Hepatocyte (in vitro differentiated cells): ENCODE measurements around the gene TMEM174. TPM values are rescaled to one million over a fixed set of nuclear protein-coding genes. Genes with fewer than 3 reads are reported as not detected.

ENCODE experiments used
- DNase-seq: peaks from one replicate; pipeline ENCODE4 v3.0.0-alpha.2; 2016; ENCODE audit warnings: low spot score
- H2AFZ ChIP-seq: fragments of 200-600 bp; sonication (generic); 2 replicates; pipeline ENCODE4 v1.6.0; 2016; ENCODE audit warnings: antibody characterized with exemption, mild to moderate bottlenecking
- H3K27ac ChIP-seq: fragments of 200-600 bp; sonication (generic); 2 replicates; pipeline ENCODE4 v1.5.1; 2016; ENCODE audit warnings: mild to moderate bottlenecking
- H3K27me3 ChIP-seq: fragments of 200-600 bp; sonication (generic); 2 replicates; pipeline ENCODE4 v1.6.1; 2016
- H3K36me3 ChIP-seq: fragments of 200-600 bp; sonication (generic); replicated peaks from 2 replicates; pipeline ENCODE4 v1.5.1; 2016; ENCODE audit warnings: low read depth; ENCODE audit not compliant: insufficient read depth
- H3K4me1 ChIP-seq: fragments of 200-600 bp; sonication (generic); 2 replicates; pipeline ENCODE4 v1.5.1; 2016; ENCODE audit warnings: mild to moderate bottlenecking, moderate library complexity; ENCODE audit not compliant: insufficient read depth
- H3K4me2 ChIP-seq: fragments of 200-600 bp; sonication (generic); 2 replicates; pipeline ENCODE4 v1.6.0; 2016
- H3K4me3 ChIP-seq: fragments of 200-600 bp; sonication (generic); 2 replicates; pipeline ENCODE4 v1.5.1; 2016; ENCODE audit warnings: mild to moderate bottlenecking
- H3K79me2 ChIP-seq: fragments of 200-600 bp; sonication (generic); 2 replicates; pipeline ENCODE4 v1.6.0; 2017; ENCODE audit warnings: mild to moderate bottlenecking
- H3K9me2 ChIP-seq: fragments of 200-600 bp; sonication (generic); replicated peaks from 2 replicates; pipeline ENCODE4 v1.6.0; 2017; ENCODE audit warnings: mild to moderate bottlenecking; ENCODE audit not compliant: insufficient read depth
- H3K9me3 ChIP-seq: fragments of 200-600 bp; sonication (generic); 2 replicates; pipeline ENCODE4 v1.5.1; 2016; ENCODE audit warnings: low read depth, mild to moderate bottlenecking
- H4K20me1 ChIP-seq: fragments of 200-600 bp; sonication (generic); 2 replicates; pipeline ENCODE4 v1.6.0; 2016; ENCODE audit warnings: mild to moderate bottlenecking; ENCODE audit not compliant: insufficient read depth, poor library complexity, severe bottlenecking
- CTCF ChIP-seq: fragments of 200-600 bp; sonication (generic); IDR thresholded peaks from 2 replicates; pipeline ENCODE4 v1.5.1; 2016; ENCODE audit warnings: antibody characterized with exemption, mild to moderate bottlenecking; ENCODE audit not compliant: poor library complexity
- EZH2 ChIP-seq: fragments of 200-600 bp; sonication (generic); IDR thresholded peaks from 2 replicates; pipeline ENCODE4 v1.6.1; 2016; ENCODE audit warnings: antibody characterized with exemption, mild to moderate bottlenecking, borderline replicate concordance
- EZH2phosphoT487 ChIP-seq: fragments of 200-600 bp; sonication (generic); IDR thresholded peaks from one replicate; pipeline ENCODE4 v1.6.1; 2018; ENCODE audit warnings: antibody characterized with exemption, mild to moderate bottlenecking, low read depth, moderate library complexity; ENCODE audit not compliant: unreplicated experiment, severe bottlenecking
- WGBS: methylation state at CpG from one replicate; pipeline ENCODE4 v1.1.6; 2016; ENCODE audit warnings: low lambda C conversion rate; ENCODE audit errors: missing lambda C conversion rate; 5-methylcytosine and 5-hydroxymethylcytosine counted together
- polyA plus RNA-seq: library from polyadenylated mRNA; unstranded; fragments of >200 nt; fragmentation: Nextera tagmentation; extraction: Ambion mirVana; gene quantifications from 2 replicates; pipeline ENCODE4 v1.2.1, GENCODE V29; 2016
- total RNA-seq: library from RNA; depleted of rRNA; stranded (reverse); fragments of >200 nt; gene quantifications from 2 replicates; pipeline ENCODE4 v1.2.3, GENCODE V29; 2014

The TMEM174 gene
- total and polyA plus RNA-seq, 2 experiments from 2014 or later, result not detected

- no peak for TF ChIP-seq CTCF
- no peak for TF ChIP-seq EZH2phosphoT487
- no peak for TF ChIP-seq EZH2
- H3K4me2 ChIP-seq, result no peak overlapping the region
- no peak overlapping the region for H3K4me3 ChIP-seq
- DNase-seq, result no peak
- H3K4me1 ChIP-seq, result no peaks in the 10 kb centered on the region
- H4K20me1 ChIP-seq, result no peaks in the 10 kb centered on the region
- H3K36me3 ChIP-seq, result no peaks in the 10 kb centered on the region
- no peaks in the 10 kb centered on the region for H3K9me3 ChIP-seq
- no peaks in the 10 kb centered on the region for H3K79me2 ChIP-seq
- H2AFZ ChIP-seq, result no peak overlapping the region
- H3K9me2 ChIP-seq, result no peaks in the 10 kb centered on the region
- WGBS, result 93% methylated on average over 5 of the region's 5 CpGs
- H3K27ac ChIP-seq, result no peak overlapping the region
- no peaks in the 10 kb centered on the region for H3K27me3 ChIP-seq
Measured at GRCh38 chr5:73199671-73200070, 26.7 kb downstream of the TMEM174 start.

GRCh38 chr5:73201547-73202513 is 28.8 kb downstream of the TMEM174 start:
- Histone ChIP-seq H3K27ac (no peak overlapping the region), H4K20me1 (no peaks in the 10 kb centered on the region), H3K27me3 (no peaks in the 10 kb centered on the region), H3K4me3 (no peak overlapping the region), H2AFZ (no peak overlapping the region), H3K4me2 (peak overlapping the region; percentile 62), H3K79me2 (no peaks in the 10 kb centered on the region), H3K4me1 (no peaks in the 10 kb centered on the region), H3K36me3 (no peaks in the 10 kb centered on the region), H3K9me3 (no peaks in the 10 kb centered on the region), H3K9me2 (no peaks in the 10 kb centered on the region)
- TF ChIP-seq CTCF (peak; percentile 67), EZH2phosphoT487 (no peak), EZH2 (no peak)
- DNase-seq, result peak; percentile 87
- 41% methylated on average over 30 of the region's 34 CpGs for WGBS

DNA sequence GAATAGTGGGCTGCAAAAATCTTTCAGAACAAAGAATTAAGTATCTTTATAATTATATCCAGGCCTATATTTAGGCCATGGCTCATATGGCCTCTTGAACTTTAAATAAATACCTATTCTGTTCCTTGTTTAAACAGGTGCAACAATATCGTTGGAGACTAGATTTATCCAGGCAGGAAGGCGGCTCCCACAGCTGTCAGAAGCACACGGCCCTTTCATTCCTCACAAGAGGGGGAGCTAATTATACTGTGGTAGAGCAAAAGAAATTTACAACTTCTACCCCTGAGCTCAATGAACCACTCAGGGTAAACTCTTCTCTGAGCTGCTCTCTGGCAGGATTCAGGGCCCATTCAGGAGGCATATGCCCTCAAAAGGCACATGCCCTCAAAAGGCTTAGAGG is 31.3 kb downstream of the TMEM174 start:
- Histone ChIP-seq H3K4me3 (no peak overlapping the region), H3K9me3 (no peaks in the 10 kb centered on the region), H4K20me1 (no peaks in the 10 kb centered on the region), H3K36me3 (no peaks in the 10 kb centered on the region), H3K27ac (no peak overlapping the region), H2AFZ (no peak overlapping the region), H3K9me2 (no peaks in the 10 kb centered on the region), H3K79me2 (no peaks in the 10 kb centered on the region), H3K27me3 (no peaks in the 10 kb centered on the region), H3K4me1 (no peaks in the 10 kb centered on the region), H3K4me2 (no peak overlapping the region)
- TF ChIP-seq EZH2 (no peak), CTCF (no peak), EZH2phosphoT487 (no peak)
- 54% methylated on average over 3 of the region's 3 CpGs for WGBS
- DNase-seq, result no peak
